Peyer's patch (tissue), 4 donors: ENCODE data around the gene CDCA7L.

ENCODE experiments used
- POLR2A ChIP-seq, 2 donors: fragments of 450-650 bp; IDR thresholded peaks; one replicate each; pipeline ENCODE4 v1.5.1; 2017; ENCODE audit warnings: antibody characterized with exemption in 2 of 2, mild to moderate bottlenecking in 2 of 2, moderate library complexity in 2 of 2
- TF ChIP-seq, protein P1 (sequence below), 6 experiments: fragments of 450-650 bp in 4 of 6; fragments of 200-600 bp in 2 of 6; sonication (generic) in 1 of 6; IDR thresholded peaks; one replicate each; pipeline ENCODE4 v1.5.1; 2017 to 2019; ENCODE audit warnings: antibody characterized with exemption in 6 of 6, mild to moderate bottlenecking in 3 of 6, moderate library complexity in 1 of 6

DNA sequence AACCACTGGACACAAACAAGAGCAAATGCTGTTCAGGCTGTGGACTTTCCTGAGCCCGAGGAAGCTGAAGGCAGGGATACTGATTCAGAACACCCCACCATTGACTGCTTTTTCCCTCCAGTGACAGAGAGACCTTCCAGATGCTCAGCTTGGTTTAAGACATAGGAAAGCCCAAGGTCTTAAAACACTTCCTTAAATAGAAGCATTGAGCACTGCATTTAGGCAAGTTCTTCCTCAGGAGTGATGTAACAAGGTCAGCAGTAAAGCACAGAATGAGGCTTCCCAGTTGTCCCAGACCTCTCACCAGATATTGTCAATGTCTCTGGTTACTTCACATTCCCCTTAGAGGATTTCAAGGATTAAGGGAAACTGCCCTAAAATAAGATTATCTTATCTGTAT, 19.6 kb upstream of the CDCA7L start:
- TF ChIP-seq POLR2A (IDR thresholded peaks at IDR 0.05), result no peak
- TF ChIP-seq, protein P1, sequence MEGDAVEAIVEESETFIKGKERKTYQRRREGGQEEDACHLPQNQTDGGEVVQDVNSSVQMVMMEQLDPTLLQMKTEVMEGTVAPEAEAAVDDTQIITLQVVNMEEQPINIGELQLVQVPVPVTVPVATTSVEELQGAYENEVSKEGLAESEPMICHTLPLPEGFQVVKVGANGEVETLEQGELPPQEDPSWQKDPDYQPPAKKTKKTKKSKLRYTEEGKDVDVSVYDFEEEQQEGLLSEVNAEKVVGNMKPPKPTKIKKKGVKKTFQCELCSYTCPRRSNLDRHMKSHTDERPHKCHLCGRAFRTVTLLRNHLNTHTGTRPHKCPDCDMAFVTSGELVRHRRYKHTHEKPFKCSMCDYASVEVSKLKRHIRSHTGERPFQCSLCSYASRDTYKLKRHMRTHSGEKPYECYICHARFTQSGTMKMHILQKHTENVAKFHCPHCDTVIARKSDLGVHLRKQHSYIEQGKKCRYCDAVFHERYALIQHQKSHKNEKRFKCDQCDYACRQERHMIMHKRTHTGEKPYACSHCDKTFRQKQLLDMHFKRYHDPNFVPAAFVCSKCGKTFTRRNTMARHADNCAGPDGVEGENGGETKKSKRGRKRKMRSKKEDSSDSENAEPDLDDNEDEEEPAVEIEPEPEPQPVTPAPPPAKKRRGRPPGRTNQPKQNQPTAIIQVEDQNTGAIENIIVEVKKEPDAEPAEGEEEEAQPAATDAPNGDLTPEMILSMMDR (IDR thresholded peaks at IDR 0.05), result no peak
